HG02973 (cell line): ENCODE data around the gene EXOC6.

Experiments
- ATAC-seq: cut with Tn5 transposase; IDR thresholded peaks from one replicate; pipeline ENCODE4 v1.9.1; 2021; ENCODE audit warnings: moderate library complexity; ENCODE audit not compliant: unreplicated experiment

EXOC6 gene, protein sequence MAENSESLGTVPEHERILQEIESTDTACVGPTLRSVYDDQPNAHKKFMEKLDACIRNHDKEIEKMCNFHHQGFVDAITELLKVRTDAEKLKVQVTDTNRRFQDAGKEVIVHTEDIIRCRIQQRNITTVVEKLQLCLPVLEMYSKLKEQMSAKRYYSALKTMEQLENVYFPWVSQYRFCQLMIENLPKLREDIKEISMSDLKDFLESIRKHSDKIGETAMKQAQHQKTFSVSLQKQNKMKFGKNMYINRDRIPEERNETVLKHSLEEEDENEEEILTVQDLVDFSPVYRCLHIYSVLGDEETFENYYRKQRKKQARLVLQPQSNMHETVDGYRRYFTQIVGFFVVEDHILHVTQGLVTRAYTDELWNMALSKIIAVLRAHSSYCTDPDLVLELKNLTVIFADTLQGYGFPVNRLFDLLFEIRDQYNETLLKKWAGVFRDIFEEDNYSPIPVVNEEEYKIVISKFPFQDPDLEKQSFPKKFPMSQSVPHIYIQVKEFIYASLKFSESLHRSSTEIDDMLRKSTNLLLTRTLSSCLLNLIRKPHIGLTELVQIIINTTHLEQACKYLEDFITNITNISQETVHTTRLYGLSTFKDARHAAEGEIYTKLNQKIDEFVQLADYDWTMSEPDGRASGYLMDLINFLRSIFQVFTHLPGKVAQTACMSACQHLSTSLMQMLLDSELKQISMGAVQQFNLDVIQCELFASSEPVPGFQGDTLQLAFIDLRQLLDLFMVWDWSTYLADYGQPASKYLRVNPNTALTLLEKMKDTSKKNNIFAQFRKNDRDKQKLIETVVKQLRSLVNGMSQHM

DNA sequence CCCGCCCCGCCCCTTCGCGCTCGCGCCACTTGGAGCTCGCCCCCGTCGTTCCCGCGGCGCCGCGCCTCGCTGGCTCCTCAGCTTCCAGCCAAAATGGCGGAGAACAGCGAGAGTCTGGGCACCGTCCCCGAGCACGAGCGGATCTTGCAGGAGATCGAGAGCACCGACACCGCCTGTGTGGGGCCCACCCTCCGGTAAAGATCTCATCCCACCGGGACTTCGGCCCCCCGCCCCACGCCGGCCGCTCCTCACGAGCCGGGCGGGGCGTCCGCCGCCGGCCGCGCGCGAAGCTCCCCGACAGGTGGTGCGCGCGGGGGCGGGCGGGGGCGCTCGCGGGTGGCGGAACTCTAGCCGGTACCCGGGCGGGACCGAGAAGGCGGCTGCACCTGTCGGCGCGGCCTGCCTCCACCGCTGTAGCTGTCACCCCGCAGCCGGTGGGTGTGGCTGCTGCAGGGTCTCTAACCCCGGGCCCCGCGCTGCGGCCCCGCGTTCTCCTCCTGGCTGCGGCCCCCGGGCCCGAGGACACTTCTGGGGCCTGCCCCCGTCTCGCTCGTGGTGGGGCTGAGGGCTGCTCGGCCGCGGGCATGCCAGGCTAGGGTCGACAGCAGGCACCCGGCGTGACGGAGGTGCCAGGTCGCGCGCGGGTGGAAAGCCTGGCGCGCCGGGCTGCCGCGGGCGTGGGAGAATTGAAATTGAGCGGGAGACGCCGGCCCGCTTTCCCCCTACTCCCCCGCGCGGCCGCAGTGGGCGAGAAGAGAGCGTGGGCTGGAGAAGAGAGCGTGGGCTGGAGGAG, at the start of gene EXOC6:
Gene EXOC6, plus strand, starts transcription at position 80 of the 793 bp plus-strand sequence. Its CDS starts 14 bp downstream, at position 94.
- peak; percentile 71 for ATAC-seq

DNA sequence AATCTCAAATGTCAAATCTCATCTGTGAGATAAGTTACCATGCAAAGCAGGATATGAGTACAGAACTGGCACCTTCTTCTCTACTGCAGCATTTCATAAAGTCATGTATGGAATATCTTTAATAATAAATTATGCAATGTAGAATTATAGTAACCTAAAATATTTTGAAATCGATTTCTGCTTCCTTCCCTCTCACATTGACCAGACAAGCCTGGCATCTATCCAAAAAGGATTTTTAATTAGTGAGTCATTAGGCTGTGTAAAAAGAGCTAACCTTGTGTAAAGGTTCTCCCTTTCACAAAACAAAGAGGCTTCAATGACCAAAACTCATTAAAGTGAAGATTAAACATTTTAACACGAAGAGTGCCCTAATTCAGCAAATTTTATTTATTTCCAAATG, 48.8 kb upstream of the EXOC6 start:
- ATAC-seq: no peak

DNA sequence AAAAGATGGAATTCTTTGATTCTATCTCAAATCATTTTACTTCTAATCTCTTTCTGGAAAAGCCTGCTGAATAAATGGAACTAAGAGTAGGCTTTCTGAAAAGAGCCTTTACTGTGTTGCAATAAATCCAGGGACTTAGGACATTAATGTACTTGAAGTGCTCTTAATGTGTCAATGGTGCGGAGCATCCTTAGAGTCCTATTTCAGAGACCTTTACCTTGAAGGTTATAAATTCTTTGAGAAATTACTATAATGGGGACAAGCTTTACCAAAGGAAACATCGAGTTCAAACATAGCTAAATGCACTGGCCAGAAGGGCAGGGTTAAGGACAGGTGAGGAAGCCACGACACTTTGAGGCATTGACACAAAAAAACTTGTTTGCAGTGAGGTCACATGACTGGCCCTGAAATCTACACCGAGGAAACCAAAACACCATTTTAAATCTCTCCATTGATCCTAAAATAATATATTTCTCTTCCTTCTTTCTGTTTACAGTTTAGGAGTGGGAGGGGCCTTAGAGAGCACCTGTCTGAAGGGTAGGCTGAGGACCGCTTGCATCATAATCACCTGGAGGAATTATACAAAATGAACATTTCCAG, 48.1 kb upstream of the EXOC6 start:
- ATAC-seq: no peak

DNA sequence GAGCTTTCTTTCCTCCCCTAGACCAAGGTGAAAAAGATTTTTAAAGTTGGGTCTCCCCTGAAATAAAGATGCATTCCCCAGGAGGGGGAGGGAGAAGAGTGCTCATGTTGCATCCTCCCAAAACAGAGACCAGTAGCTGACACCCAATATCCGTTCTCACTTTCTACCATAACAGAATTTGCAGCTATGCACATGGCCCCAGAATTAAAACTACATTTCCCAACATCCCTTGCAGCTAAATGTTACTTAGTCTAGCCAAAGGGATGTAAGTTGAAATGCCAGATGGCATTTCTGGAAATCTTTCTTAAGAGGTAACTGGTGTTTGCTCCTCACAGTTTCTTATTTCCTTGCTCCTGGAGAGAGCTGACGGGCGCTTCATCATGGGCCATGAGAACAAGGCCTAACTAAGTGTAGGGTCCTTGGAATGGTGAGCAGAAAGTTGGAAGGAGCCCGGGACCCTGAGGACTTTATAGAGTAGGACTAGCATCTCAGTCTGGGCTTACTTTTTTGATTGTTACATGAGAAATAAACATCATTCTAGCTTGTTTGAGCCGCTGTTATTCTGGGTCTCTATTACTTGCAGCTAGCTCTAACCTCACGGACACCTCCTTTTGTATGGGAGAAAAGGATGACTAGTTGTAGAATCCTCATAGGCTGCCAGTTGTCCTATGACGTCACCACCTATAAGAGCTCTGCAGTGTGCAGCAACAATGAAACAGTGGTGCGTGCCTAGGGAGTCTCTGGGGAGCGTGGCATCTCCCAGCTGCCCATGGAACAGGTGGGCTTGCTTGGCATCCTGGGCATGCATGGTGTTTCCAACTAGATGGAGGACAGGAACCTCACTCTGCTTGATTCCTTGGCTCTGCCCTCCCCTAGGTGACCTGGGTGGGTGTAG, 46.1 kb upstream of the EXOC6 start:
- ATAC-seq: no peak

DNA sequence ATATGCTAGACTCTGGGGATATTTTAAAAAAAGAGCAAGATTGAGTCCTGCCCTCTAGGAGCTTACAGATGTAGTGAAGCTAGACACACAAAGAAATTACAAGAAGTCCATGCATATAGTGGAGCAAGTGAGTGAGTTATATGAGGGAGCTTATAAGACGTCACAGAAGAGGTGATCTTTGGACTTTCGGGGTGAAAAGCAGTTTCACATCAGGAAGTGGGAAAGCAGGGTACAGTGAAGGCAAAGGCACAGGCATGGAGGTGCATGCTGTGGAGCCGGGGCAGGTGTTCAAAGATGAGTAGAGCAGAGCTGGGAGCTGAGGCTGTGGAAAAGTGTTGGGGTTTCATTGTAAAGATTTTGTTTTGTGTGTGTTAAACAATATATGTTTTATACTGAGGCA, 38.5 kb upstream of the EXOC6 start:
- ATAC-seq: no peak

DNA sequence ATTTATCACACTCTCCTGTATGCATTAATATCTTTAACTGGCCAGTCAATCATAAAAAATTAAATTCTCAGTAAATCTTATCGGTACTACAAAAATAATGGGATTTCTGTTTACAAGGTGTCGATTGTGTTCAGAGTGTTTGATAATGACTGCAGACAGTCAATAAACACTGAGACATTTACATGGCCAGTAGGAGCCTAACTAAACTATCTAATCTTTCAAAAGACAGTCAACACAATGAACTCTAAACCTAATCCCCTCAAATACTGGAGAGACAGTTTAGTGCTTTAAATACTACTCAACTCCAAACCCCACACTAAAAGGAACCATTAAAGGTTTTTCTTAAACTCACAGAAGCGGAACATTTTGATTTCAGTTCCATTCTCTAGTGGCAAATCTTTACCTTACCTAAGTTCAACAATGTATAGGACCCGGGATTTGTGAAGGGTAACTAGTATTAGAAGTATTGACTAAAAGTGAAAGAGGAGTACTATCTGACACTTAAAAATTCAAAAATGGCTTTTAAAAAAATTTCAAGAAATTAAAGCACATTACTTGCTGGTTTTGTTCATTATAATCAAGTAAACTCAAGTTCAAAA, 37.3 kb upstream of the EXOC6 start:
- no peak for ATAC-seq

DNA sequence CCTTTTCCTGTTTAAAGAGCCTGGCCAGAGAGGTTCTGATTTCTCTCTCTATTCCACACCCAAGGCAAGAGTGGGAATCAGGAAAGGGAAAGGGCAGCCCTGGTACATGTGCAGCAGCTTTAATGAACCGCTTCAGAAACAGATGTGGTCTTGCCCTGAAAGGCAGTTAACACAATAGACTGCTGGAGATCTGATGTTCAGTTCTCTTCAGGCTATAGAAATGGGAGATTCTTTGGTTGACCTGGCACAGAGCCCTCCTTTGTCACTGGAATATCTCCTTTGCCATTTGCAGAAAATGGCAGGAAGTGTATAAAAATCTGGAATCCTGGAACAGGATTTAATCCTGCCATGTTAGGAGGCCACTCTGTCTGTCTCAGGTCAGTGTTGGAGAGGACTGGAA, 36.3 kb upstream of the EXOC6 start:
- no peak for ATAC-seq

DNA sequence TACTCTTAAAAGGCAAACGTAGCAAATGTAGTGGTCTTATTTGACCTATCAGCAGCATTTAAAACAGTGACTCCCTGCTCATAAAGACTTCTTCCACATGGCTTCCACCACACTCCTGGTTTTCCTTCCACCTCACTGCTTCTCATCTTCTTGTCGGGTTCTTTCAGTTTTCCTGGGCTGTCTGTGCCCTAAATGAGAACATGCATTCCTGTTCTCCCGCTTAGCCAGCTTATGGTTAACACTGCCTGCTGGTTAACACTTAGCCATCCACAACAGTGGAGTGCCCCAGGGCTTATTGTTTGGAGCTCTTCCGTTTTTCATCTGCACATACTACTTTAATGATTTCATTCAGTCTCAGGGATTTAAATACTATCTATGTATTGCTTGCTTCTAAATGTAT, 34.3 kb upstream of the EXOC6 start:
- ATAC-seq: no peak

DNA sequence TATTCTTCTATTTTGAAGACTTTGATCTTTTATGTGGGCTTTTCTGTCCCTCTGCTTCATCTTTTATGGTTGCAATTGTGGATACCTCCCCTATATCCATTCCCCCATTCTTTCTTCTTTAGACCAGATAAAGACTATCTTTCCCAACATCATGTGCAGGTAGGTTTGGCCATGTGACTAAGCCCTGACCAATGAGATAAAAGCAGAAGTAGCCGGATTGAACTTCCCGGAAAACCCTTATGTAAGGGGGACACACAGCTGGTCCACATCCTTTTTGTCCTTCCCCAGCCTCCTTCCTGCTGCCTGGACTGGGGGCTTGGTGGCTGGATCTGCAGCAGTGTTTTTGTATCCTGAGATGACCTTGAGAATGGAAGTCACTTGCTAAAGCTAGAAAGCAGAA, 33.5 kb upstream of the EXOC6 start:
- no peak for ATAC-seq

DNA sequence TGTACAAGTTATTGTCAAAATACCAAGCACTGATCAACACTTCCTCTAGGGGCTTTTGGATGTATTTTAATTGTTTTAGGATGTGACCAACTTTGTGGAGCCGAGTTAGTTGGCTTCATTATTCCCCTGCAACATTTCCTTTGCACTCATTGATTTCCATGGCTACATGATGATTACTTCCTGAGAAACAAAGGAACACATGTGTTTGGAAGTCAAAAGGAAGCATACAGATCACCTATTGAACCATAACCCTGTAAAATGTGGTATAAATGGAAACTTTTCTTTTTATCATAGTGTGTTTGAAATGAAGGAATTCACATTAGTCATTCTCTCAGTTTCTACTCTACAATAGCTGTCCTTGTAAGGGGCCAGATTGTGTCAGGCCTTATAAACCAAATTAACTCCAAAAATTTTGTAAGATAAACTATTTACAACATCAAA, 32.2 kb upstream of the EXOC6 start:
- ATAC-seq: no peak

DNA sequence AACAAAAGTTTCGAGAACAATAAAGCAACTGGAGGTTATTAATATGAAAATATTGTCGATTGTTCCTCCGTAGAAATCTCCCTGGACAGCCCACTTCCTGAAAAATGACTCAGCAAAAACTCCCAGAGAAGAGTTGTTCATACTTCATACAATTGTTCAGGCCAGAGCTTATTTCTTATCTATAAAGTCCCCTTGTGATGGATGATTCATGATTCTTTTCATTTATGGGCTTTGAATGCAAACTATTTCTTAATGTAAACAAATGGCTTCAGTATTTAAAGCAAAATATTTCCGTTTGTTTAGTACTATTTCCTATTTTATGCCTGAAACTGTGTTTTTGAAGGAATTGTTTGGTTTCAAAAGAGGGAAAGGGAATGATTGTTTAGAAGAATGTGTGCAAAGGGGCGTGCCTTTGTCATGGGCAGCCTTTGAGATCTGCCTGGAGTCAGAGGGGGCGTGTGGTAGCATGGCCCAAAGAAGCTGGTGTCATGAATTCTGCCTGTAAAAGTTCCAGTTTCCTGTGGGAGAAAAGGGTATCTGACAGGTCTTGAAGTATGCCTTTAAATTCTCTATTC, 26.2 kb upstream of the EXOC6 start:
- no peak for ATAC-seq

DNA sequence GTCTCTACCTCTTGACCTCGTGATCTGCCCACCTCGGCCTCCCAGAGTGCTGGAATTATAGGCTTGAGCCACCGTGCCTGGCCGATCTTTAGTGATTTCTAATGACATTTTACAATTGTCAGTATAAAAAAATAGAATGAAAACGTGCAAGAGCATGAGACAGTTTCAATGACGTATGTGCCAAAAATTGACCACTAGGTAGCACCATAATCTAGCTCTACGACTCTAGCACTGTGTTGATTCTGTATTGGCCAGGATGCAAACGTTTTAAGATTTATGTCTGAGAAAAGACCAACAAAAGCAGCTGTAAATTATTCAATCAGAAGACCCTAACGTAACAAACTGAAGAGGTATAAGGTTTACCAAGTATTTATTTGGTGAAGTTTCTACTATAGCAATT, 25.4 kb upstream of the EXOC6 start:
- no peak for ATAC-seq

DNA sequence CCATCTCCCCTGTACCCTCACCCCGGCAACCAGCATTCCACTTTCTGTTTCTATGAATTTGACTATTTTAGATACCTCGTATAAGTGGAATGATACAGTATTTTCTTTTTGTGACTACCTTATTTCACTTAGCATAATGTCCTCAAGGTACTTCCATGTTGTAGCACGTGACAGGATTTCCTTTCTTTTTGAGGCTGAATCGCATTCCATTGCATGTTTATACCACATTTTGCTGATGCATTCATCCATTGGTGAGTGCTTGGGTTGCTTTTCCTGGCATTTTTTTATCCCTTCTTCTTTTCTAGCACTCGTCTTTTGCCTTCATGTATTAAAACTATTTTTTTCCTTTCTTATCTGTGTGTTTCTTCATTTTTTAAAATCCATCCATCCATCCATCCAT, 22.3 kb upstream of the EXOC6 start:
- no peak for ATAC-seq

DNA sequence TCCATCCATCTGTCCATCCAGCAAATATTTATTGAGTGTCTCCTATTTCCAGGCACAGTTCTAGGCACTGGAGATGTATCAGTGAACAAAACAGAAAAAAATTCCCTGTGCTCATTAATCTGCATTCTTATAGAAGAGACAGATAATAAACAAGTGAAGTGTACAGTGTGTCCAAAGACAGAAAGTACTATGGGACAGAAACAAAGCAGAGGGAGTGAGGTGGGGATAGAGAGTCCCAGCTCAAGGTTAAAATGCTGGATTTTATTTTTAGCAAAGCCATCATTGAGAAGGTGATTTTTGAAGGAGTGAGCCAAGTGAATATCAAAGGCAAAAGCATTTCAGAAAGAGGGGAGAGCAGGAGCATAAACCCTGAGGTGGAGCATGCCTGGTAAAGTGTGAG, 21.8 kb upstream of the EXOC6 start:
- no peak for ATAC-seq

DNA sequence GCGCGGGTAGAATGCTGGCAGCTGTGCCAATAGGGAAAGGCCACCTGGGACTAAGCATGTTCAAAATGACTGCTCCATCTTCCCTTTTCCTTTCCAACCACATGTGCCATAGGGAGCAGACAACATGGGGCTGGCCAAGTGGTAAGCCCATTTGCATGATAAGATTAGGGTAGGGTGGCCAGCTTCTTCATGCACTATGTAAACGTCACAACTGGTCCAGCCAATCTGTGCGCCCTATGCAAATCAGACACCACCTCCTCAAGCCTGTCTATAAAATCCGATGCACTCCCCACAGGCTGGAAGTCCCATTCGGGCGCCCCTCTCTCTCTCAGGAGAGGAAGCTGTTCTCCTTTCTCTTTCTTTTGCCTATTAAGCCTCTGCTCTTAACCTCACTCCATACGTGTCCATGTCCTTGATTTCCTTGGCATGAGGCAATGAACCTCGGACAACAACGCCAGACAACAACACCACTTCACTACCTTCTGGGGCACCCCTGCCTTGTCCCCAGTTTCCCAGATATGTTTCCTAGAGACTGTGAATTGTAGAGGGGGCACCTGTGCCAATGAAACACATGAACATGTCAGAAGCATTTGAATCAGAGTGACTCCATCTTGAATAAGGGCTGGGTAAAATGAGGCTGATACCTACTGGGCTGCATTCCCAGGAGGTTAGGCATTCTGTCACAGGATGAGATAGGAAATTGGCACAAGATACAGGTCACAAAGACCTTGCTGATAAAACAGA, 19.1 kb upstream of the EXOC6 start:
- ATAC-seq: no peak

DNA sequence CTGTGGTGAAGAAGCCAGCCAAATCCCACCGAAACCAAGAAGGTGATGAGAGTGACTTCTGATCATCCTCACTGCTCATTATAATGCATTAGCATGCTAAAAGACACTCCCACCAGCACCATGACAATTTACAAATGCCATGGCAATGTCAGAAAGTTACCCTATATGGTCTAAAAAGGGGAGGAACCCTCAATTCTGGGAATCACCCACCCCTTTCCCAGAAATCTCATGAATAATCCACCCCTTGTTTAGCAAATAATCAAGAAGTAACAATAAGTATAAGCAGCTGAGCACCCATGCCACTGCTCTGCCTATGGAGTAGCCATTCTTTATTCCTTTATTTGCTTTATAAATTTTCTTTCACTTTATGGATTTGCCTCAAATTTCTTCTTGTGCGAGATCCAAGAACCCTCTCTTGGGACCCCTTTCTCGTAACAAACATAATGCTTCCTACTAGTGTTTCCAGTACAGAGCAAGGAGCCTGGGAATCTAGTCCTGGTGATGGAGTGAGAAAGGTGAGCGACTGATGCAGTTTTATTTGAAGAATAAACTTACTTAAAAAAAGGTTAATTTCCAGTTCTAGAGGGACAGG, 18.4 kb upstream of the EXOC6 start:
- ATAC-seq: no peak

DNA sequence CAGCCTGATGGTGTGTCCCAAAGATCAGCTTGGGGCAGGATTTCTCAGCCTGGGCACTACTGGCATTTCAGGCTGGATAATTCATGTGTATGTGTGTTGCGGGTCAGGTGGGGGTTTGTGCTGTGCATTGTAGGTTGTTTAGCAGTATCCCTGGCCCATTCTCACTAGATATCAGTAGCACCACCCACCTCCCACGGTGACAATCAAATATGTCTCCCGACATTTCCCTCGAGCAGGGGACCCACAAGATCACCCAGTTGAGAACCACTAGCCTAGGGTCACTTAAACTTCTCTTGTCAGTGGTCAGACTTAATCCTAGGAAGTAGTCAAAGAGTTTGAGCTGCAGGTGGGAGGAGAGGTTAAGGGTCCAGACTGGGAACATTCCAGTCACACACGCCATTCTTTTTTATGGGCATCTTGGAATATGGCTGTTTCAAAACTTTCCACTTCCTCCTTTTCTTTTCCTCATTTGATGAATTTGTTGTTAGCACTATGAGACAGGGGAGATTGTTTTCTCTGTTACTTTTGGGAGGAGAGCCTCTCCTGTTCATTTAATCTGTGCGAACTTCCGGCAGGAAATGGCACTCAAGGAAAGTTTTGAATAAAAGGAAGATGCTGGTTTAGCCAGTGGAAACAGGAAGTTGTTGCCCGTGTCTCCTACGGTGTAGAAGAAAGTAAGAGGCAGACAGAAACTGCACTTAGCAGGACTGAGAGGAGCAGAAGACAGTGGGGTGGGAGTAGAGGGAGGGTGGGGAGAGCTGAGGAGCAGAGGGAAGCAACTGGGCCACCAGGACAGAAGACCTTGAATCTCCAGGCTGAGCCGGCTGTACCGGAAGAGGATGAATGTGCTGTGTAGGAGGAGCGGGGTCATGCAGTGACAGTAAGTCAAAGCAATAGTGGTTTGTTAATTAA, 17.6 kb upstream of the EXOC6 start:
- ATAC-seq: no peak
